HL-60 (cell line): ENCODE data around the gene PGS1.
A peak's percentile ranks its signal among the peaks of the same experiment; 100 is the strongest.

Experiments
- DNase-seq, 2 experiments: peaks; one replicate each; pipeline ENCODE4 v3.0.0-alpha.2; 2010 to 2020; ENCODE audit warnings: low read depth in 1 of 2, low spot score in 1 of 2
- H3K27ac ChIP-seq: fragments of 250-450 bp; sonication (Bioruptor Pico); replicated peaks from 2 replicates; pipeline ENCODE4 v1.5.1; 2020; ENCODE audit warnings: mild to moderate bottlenecking, moderate library complexity
- H3K27me3 ChIP-seq: fragments of 250-450 bp; sonication (Bioruptor Pico); 2 replicates; pipeline ENCODE4 v1.5.1; 2021; ENCODE audit warnings: mild to moderate bottlenecking, moderate library complexity; ENCODE audit not compliant: insufficient read depth, poor library complexity, severe bottlenecking
- H3K4me3 ChIP-seq: replicated peaks from 2 replicates; pipeline ENCODE4 v1.5.1; 2011; ENCODE audit warnings: mild to moderate bottlenecking, control low read depth, low read length; ENCODE audit not compliant: insufficient read depth
- GABPA ChIP-seq: IDR thresholded peaks from 2 replicates; pipeline ENCODE4 v1.6.1; 2012; ENCODE audit warnings: low read depth
- POLR2AphosphoS5 ChIP-seq: IDR thresholded peaks from 2 replicates; pipeline ENCODE4 v1.6.1; 2012; ENCODE audit warnings: low read depth
- SPI1 ChIP-seq: IDR thresholded peaks from 2 replicates; pipeline ENCODE4 v1.6.1; 2012; ENCODE audit warnings: low read depth, mild to moderate bottlenecking, borderline replicate concordance
- TF ChIP-seq, protein P1 (sequence below): IDR thresholded peaks from one replicate; pipeline ENCODE4 v1.5.1; 2011; ENCODE audit warnings: low read length, control low read depth, inconsistent platforms; ENCODE audit not compliant: insufficient read depth
- TF ChIP-seq, protein P2 (sequence below): IDR thresholded peaks from 2 replicates; pipeline ENCODE4 v1.6.1; 2012; ENCODE audit warnings: low read depth; ENCODE audit not compliant: insufficient replicate concordance

The PGS1 gene

DNA sequence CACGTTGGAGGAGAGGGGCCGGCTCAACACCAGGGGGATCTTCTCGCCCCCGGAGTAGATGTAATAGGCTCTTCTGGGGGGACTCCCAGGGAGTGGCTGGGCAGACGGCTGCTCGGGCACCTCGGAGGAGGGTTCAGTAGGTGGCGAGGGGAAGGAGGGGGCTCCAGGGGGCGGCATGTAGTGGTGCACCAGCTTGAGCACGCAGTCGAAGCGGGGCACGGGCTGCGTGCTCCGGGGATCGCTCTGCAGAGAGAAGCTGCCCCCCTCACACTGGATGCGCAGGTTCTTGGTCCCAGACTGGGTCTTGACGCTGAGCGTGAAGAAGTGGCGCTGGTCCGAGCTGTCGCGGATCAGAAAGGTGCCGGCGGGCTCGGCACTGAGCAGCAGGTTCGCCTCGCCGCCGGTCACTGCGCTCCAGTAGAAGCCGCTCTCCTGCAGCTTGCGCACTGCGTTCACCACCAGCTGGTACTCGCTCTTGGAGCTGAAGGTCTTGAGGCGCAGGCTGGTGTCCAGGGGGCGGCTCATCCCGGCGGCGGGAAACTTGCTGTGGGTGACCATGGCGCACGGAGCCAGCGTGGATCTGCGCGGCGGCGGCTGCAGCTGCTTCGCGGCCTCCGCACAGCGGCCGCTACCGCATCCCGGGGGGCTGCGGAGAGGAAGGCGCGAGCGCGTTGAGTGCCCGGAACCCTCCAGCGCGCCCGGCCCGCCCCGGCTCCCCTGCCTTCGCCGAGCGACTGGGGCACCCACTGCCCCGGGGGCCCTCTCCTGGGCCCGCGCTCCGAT, 19.7 kb upstream of the PGS1 start:
- H3K27ac ChIP-seq: no peak overlapping the region
- H3K27me3 ChIP-seq: peaks cover 14% of the 10 kb centered on the region
- no peak for DNase-seq
- TF ChIP-seq, protein P1, sequence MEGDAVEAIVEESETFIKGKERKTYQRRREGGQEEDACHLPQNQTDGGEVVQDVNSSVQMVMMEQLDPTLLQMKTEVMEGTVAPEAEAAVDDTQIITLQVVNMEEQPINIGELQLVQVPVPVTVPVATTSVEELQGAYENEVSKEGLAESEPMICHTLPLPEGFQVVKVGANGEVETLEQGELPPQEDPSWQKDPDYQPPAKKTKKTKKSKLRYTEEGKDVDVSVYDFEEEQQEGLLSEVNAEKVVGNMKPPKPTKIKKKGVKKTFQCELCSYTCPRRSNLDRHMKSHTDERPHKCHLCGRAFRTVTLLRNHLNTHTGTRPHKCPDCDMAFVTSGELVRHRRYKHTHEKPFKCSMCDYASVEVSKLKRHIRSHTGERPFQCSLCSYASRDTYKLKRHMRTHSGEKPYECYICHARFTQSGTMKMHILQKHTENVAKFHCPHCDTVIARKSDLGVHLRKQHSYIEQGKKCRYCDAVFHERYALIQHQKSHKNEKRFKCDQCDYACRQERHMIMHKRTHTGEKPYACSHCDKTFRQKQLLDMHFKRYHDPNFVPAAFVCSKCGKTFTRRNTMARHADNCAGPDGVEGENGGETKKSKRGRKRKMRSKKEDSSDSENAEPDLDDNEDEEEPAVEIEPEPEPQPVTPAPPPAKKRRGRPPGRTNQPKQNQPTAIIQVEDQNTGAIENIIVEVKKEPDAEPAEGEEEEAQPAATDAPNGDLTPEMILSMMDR: no peak
- TF ChIP-seq, protein P2, sequence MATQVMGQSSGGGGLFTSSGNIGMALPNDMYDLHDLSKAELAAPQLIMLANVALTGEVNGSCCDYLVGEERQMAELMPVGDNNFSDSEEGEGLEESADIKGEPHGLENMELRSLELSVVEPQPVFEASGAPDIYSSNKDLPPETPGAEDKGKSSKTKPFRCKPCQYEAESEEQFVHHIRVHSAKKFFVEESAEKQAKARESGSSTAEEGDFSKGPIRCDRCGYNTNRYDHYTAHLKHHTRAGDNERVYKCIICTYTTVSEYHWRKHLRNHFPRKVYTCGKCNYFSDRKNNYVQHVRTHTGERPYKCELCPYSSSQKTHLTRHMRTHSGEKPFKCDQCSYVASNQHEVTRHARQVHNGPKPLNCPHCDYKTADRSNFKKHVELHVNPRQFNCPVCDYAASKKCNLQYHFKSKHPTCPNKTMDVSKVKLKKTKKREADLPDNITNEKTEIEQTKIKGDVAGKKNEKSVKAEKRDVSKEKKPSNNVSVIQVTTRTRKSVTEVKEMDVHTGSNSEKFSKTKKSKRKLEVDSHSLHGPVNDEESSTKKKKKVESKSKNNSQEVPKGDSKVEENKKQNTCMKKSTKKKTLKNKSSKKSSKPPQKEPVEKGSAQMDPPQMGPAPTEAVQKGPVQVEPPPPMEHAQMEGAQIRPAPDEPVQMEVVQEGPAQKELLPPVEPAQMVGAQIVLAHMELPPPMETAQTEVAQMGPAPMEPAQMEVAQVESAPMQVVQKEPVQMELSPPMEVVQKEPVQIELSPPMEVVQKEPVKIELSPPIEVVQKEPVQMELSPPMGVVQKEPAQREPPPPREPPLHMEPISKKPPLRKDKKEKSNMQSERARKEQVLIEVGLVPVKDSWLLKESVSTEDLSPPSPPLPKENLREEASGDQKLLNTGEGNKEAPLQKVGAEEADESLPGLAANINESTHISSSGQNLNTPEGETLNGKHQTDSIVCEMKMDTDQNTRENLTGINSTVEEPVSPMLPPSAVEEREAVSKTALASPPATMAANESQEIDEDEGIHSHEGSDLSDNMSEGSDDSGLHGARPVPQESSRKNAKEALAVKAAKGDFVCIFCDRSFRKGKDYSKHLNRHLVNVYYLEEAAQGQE: no peak
- TF ChIP-seq POLR2AphosphoS5: no peak
- no peak for TF ChIP-seq SPI1
- TF ChIP-seq GABPA: no peak
- H3K4me3 ChIP-seq: peak overlapping the region; percentile 47

DNA sequence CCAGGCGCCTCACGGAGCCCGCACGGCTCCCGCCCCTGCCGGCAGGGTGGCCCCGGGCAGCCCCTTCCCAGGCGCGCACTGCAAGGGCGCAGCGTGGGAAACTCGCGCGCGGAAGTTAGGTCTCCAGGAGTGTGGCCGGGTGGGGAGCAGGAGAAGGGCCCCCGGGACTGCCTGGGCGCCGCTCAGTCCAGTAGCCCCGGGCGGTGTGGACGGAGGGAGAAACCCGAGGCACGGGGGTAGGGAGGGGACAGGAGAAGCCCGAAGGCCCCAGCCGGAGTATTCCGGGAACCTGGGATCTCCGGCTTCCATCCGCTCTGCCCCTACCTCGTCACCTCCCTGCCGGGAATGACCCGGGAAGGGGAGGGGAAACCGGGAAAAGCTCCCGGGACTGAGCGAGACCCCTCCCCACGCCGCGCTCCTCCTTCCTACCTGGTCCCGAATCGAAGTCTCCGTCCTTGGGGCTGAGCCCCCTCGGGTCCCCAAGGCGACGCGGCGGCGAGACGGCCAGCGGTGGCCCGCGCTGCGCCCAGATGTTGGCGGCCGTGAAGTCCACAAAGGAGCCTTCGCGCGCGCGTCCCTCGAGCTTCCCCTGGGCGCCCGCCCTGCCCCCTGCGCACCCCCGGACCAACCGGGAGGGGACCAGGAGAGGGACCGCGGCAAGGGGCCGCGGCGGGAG, 19.0 kb upstream of the PGS1 start:
- Histone ChIP-seq H3K27me3 (peaks cover 14% of the 10 kb centered on the region), H3K27ac (no peak overlapping the region), H3K4me3 (peak overlapping the region; percentile 47)
- TF ChIP-seq GABPA (no peak), POLR2AphosphoS5 (no peak), SPI1 (no peak)
- TF ChIP-seq, protein P1: no peak
- TF ChIP-seq, protein P2: no peak
- no peak for DNase-seq

DNA sequence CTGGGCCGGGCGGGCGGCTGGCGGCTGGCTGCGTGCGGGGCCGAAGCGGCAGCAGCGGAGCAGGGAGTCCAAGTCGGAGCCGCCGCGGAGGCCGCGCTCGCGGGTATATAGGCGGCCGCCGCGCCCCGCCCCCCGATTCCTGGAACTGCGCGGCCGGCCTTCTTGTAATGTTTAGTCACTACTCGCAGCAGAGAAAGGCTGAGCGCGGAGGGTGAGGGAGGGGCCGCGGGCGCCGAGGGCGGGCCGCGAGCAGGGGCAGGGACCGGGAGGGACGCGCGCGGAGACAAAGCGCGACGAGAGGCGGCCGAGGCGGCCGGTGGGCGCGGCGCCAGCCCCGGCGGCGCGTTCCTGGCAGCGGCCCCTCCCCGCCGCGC, 18.5 kb upstream of the PGS1 start, which contains the start of gene SOCS3:
Gene SOCS3, minus strand, starts transcription at position 81 of the 374 bp plus-strand sequence. CDS start 982 bp downstream, outside the sequence.
- Histone ChIP-seq H3K27ac (no peak within 1 kb of the TSS), H3K27me3 (peaks cover 14% of the 10 kb centered on the region)
- TF ChIP-seq GABPA (no peak), POLR2AphosphoS5 (no peak), SPI1 (no peak)
- TF ChIP-seq, protein P2: no peak
- TF ChIP-seq, protein P1: no peak

More for the DNA sequence above, 18.5 kb upstream of the PGS1 start, which contains the start of gene SOCS3:
- DNase-seq: peak; percentile 64 to 78
- H3K4me3 ChIP-seq: peak within 1 kb of the TSS; percentile 47
